HepG2 (cell line): ENCODE data around the gene DUSP5. TPM values are rescaled to one million over a fixed set of nuclear protein-coding genes. Genes with fewer than 3 reads are reported as not detected.

ENCODE experiments used
- ATAC-seq: fragments of 200-7000 bp; cut with Tn5 transposase; 3 replicates; pipeline ENCODE4 v1.9.1; 2020; ENCODE audit warnings: mild to moderate bottlenecking, moderate library complexity
- BruUV-seq: library from RNA; stranded (reverse); fragments of 400-500 nt; replicated peaks from 2 replicates; lab custom pipeline; 2021; lab: Mats Ljungman, UMichigan
- CTCF ChIA-PET: fragments of 300-600 bp; formaldehyde crosslinking; extraction: SDS; loops from one replicate; lab custom pipeline; 2021; ENCODE audit warnings: low total read pairs, inconsistent platforms, low intra/inter-chr PET ratio; lab: Yijun Ruan, JAX
- POLR2A ChIA-PET: fragments of 350-600 bp; sonication (Branson Sonifier 250); formaldehyde crosslinking; loops from one replicate; lab custom pipeline; 2020; ENCODE audit warnings: antibody characterized with exemption, inconsistent platforms; lab: Yijun Ruan, JAX
- DNase-seq: peaks from one replicate; pipeline ENCODE4 v3.0.0-alpha.2; 2015; ENCODE audit warnings: low spot score
- FAIRE-seq: peaks from 3 replicates; lab custom pipeline; 2011; peaks lifted over from hg19 to GRCh38; lab: Jason Lieb, UNC
- H2AFZ ChIP-seq: one replicate; pipeline ENCODE4 v1.6.1; 2011; ENCODE audit warnings: low read length, inconsistent platforms
- H3K27ac ChIP-seq: fragments of 300-600 bp; 3 replicates; pipeline ENCODE4 v1.8.0; 2011; ENCODE audit warnings: mixed run types, mild to moderate bottlenecking, mixed read lengths, low read length, inconsistent platforms; ENCODE audit not compliant: insufficient read depth; ENCODE audit errors: extremely low read length
- H3K27me3 ChIP-seq, 2 experiments: fragments of 200-600 bp in 1 of 2; 2 replicates in 1 of 2; 3 replicates in 1 of 2; pipeline versions ENCODE4 v1.6.0 to v1.8.0; 2011; ENCODE audit warnings: low read length in 2 of 2, mild to moderate bottlenecking in 2 of 2, moderate library complexity in 2 of 2, inconsistent platforms in 1 of 2; ENCODE audit not compliant: insufficient read depth in 2 of 2, control insufficient read depth in 1 of 2
- H3K36me3 ChIP-seq, 2 experiments: fragments of 200-600 bp in 1 of 2; replicated peaks in 1 of 2; 2 replicates in 1 of 2; 3 replicates in 1 of 2; pipeline versions ENCODE4 v1.5.1 to v1.8.0; 2011; ENCODE audit warnings: low read length in 2 of 2, inconsistent platforms in 1 of 2; ENCODE audit not compliant: insufficient read depth in 2 of 2, control insufficient read depth in 1 of 2
- H3K4me1 ChIP-seq: 2 replicates; pipeline ENCODE4 v1.5.1; 2012; ENCODE audit warnings: low read length, inconsistent platforms; ENCODE audit not compliant: insufficient read depth
- H3K4me2 ChIP-seq: 2 replicates; pipeline ENCODE4 v1.6.0; 2011; ENCODE audit warnings: low read depth, low read length, inconsistent platforms
- H3K4me3 ChIP-seq, 3 experiments: fragments of 200-600 bp in 1 of 3; sonication (generic), shearing (Covaris generic) in 1 of 3; replicated peaks in 1 of 3; 2 replicates each; pipeline ENCODE4 v1.5.1; 2011 to 2016; ENCODE audit warnings: low read length in 3 of 3, inconsistent platforms in 2 of 3, low read depth in 2 of 3, mild to moderate bottlenecking in 2 of 3, control low read depth in 1 of 3, mixed read lengths in 1 of 3; ENCODE audit not compliant: insufficient read depth in 1 of 3
- H3K79me2 ChIP-seq: one replicate; pipeline ENCODE4 v1.6.1; 2011; ENCODE audit warnings: low read length, inconsistent platforms; ENCODE audit not compliant: insufficient read depth
- H3K9ac ChIP-seq: 2 replicates; pipeline ENCODE4 v1.6.0; 2011; ENCODE audit warnings: mild to moderate bottlenecking, low read depth, low read length, inconsistent platforms; ENCODE audit not compliant: insufficient read depth
- H3K9me3 ChIP-seq: 2 replicates; pipeline ENCODE4 v1.5.1; 2012; ENCODE audit warnings: mild to moderate bottlenecking, low read length
- H4K20me1 ChIP-seq: 2 replicates; pipeline ENCODE4 v1.6.0; 2011; ENCODE audit warnings: inconsistent platforms, mild to moderate bottlenecking, low read length, moderate library complexity; ENCODE audit not compliant: insufficient read depth
- NR3C1 ChIP-seq: sonication (generic); formaldehyde crosslinking; IDR thresholded peaks from 2 replicates; pipeline ENCODE4 v1.4.0; 2020; ENCODE audit warnings: missing genetic modification reagents
- REST ChIP-seq, 2 experiments: IDR thresholded peaks; 2 replicates each; pipeline ENCODE4 v1.6.1; 2011 to 2012; ENCODE audit warnings: low read length in 2 of 2, borderline replicate concordance in 1 of 2, low read depth in 1 of 2, mild to moderate bottlenecking in 1 of 2, moderate library complexity in 1 of 2
- ZFX ChIP-seq: sonication (generic); formaldehyde crosslinking; IDR thresholded peaks from 2 replicates; pipeline ENCODE4 v1.4.0; 2020; ENCODE audit warnings: mild to moderate bottlenecking, low read depth, missing genetic modification reagents, moderate library complexity
- ZNF275 ChIP-seq: sonication (generic); formaldehyde crosslinking; IDR thresholded peaks from 2 replicates; pipeline ENCODE4 v1.8.0; 2022; ENCODE audit warnings: missing genetic modification reagents, mild to moderate bottlenecking, inconsistent platforms, borderline replicate concordance
- ZNF296 ChIP-seq: sonication (generic); formaldehyde crosslinking; conservative IDR thresholded peaks from 2 replicates; pipeline ENCODE4 v1.5.0; 2020; ENCODE audit warnings: mild to moderate bottlenecking, missing genetic modification reagents
- ZNF354B ChIP-seq: sonication (generic); formaldehyde crosslinking; IDR thresholded peaks from 2 replicates; pipeline ENCODE4 v1.8.0; 2022; ENCODE audit warnings: mild to moderate bottlenecking, missing genetic modification reagents
- ZNF557 ChIP-seq: sonication (generic); formaldehyde crosslinking; IDR thresholded peaks from 2 replicates; pipeline ENCODE4 v1.4.0; 2020; ENCODE audit warnings: missing genetic modification reagents
- ZNF713 ChIP-seq: sonication (generic); formaldehyde crosslinking; IDR thresholded peaks from 2 replicates; pipeline ENCODE4 v1.4.0; 2020; ENCODE audit warnings: mild to moderate bottlenecking, missing genetic modification reagents
- WGBS: methylation state at CpG from one replicate; pipeline ENCODE4 v1.1.6; 2017; ENCODE audit warnings: low lambda C conversion rate; 5-methylcytosine and 5-hydroxymethylcytosine counted together
- in situ Hi-C: cut with HindIII; loops from 2 replicates; pipeline ENCODE4 v1.10.0; 2017; ENCODE audit warnings: low pct_unique_long_range_greater_than_20kb; ENCODE audit not compliant: extremely low pct_ligation_motif_present
- intact Hi-C: fragments of 100-400 bp; cut with micrococcal nuclease; formaldehyde crosslinking; loops from one replicate; pipeline ENCODE4 v1.10.0; 2022; ENCODE audit not compliant: unreplicated experiment
- polyA plus RNA-seq, 8 experiments: library from polyadenylated mRNA; depleted of rRNA in 3 of 8; stranded (reverse) in 7 of 8; unstranded in 1 of 8; fragments of >200 nt; fragmentation: Illumina TruSeq in 4 of 8; extraction: Trizol in 4 of 8; gene quantifications; 2 replicates each; pipeline versions ENCODE4 v1.2.1 to v1.2.3, GENCODE V29; 2011 to 2016; ENCODE audit warnings: low read depth in 4 of 8, missing spikeins in 1 of 8, mixed read lengths in 1 of 8; ENCODE audit not compliant: insufficient read depth in 1 of 8
- total RNA-seq, 5 experiments: library from RNA; depleted of rRNA; stranded (reverse); fragments of >200 nt; fragmentation: Illumina TruSeq; extraction: Trizol; gene quantifications; 2 replicates each; pipeline ENCODE4 v1.2.3, GENCODE V29; 2016; ENCODE audit warnings: low read depth in 1 of 5

The DUSP5 gene
- total and polyA plus RNA-seq, 2 of the 13 experiments (the other 11 are each of a cell fraction or from before 2014, with no cell fraction given) = 1.4 to 3.7 TPM

- TF ChIP-seq ZNF354B (CRISPR knock-in tag) (no peak), NR3C1 (no peak), REST (IDR thresholded peaks at IDR 0.05; ENCODE audit: borderline replicate concordance in 1 of 2, low read depth in 1 of 2, low read length in 2 of 2) (no peak), ZNF557 (CRISPR knock-in tag) (no peak), ZFX (CRISPR knock-in tag) (no peak), ZNF275 (no peak), ZNF296 (CRISPR knock-in tag) (no peak), ZNF713 (CRISPR knock-in tag) (no peak)
- Histone ChIP-seq H4K20me1 (no peaks in the 10 kb centered on the region), H3K4me1 (peaks cover 7% of the 10 kb centered on the region; the same call in 1 of the 2 replicates), H2AFZ (no peak overlapping the region), H3K9me3 (no peaks in the 10 kb centered on the region), H3K27me3 (peaks cover 2 to 30% of the 10 kb centered on the region in 2 experiments; a peak in 4 of 5 replicates), H3K4me3 (no peak overlapping the region), H3K9ac (no peak overlapping the region), H3K4me2 (no peak overlapping the region), H3K36me3 (no peaks in the 10 kb centered on the region), H3K27ac (no peak overlapping the region), H3K79me2 (no peaks in the 10 kb centered on the region)
- in situ Hi-C loops (no loop called here), intact Hi-C loops (no loop called here)
- ATAC-seq (no peak), FAIRE-seq (no peak), DNase-seq (no peak)
- 43% methylated on average over 11 of the region's 11 CpGs for whole genome bisulfite sequencing
- CTCF ChIA-PET = no interaction called here
- no TSS peak for BruUV-seq
- POLR2A ChIA-PET = no interaction called here
Observed at GRCh38 chr10:110493832-110494426, 3.8 kb upstream of the DUSP5 start.
